GM19351 (cell line): ENCODE results near the gene DCHS2.

ENCODE experiments used
- ATAC-seq: cut with Tn5 transposase; IDR thresholded peaks from one replicate; pipeline ENCODE4 v1.9.1; 2021; ENCODE audit warnings: mild to moderate bottlenecking, moderate library complexity; ENCODE audit not compliant: unreplicated experiment

DCHS2 gene

DNA sequence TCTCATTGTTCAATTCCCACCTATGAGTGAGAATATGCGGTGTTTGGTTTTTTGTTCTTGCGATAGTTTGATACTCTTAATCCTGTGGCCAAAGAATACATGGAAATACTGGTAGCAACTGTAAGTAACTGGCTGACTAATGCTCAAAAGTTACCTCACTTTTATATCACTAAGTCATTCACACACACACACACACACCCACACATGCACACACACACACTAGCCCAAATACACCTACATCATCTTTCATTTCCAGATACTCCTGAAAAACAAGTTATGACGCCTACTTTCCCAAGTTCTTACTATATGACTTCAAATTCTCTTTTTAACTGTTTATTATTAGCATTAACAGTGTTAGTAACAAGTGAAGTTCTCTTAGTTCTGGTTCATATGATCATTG is 101.3 kb downstream of the DCHS2 start:
- no peak for ATAC-seq

DNA sequence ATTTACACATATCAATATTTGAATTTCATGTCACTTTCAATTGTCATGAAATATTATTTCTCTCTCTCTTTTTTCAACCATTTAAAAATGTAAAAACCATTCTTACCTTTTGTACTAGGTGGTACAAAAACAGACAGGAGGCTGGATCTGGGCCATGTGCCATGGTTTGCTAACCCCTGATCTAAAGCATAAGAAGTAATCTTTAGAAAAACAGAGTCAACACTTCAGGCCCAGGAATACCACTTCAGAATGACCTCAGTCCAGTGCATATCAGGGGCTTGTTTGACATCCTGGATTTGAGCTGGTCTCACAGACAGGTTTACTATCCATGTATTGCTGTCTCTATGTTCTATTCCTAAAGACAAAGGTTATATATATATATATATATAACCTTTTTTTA is 102.5 kb downstream of the DCHS2 start:
- no peak for ATAC-seq

DNA sequence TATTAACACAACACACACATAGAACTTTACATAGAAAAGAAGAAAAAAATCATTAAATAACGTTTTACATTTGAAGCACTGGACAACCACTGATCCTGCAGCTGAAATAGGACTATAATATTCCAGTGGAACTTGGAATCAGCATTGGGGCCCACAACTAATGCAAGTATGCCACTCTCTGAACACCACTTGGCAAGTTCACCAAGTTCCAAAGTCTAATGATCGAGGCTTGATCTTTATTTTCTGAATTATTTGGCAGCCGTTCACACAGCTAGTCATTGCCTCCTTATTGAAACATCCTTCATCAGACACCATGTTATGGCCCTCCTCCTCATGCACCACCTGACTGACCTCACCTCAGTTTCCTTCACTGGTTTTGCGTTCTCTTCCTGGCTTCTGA is 107.6 kb downstream of the DCHS2 start:
- ATAC-seq: no peak

DNA sequence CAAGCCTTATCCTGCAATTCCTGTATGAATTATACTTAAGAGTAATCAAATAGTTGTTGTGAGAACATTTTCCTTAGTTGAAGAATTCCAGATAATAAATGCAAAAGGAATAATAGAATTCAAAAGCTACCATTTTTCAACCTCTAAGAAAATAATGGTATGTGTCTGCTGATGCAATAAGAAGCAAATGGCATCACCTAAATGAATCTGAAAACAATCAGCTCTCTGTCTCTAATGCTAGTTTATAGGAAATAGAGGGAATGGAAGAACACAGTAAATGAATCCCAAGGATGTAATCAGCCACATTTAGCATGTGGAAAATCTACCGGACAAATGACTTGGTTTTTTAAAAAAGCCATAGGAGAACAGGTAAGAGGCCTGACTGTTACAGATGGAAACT is 115.1 kb downstream of the DCHS2 start:
- no peak for ATAC-seq

DNA sequence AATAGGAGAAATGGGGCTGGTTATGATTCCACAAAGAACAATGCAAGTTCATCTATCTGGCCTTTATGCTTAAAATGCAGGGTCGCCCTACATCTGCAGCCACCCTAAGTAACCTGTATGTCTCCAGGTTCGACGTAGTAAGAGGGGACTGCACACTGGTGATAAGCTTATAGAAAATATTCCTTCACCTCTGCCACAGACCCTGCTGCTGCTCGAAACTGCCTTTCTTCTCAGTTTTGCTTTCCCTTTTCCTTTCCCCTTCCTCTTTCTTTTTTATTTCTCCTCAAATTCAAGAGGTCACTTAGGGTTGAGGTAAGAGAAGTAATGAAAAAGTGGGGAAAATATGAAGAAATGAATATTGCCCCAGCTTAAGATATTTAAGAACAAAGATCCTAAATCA is 123.5 kb downstream of the DCHS2 start:
- peak; percentile 65 for ATAC-seq

DNA sequence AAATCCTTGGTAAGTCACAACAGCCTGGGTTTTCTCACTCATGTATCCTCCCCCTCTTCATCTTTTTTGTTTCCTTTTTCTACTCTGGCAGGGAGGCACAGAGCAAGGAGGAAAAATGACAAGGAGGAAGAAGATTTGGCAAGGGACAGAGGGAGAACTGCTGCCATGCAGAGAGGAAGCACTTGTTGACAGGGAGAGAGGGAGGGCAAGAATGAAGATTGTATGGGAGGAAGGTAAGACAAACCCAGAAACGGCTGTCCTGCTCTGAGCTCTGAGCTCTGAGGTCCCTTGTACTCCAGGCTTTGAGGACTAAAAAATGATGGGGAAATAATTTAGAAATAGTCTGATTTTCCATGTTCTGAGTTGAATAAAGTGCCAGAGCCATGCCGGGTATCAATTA is 123.9 kb downstream of the DCHS2 start:
- ATAC-seq: peak; percentile 31

DNA sequence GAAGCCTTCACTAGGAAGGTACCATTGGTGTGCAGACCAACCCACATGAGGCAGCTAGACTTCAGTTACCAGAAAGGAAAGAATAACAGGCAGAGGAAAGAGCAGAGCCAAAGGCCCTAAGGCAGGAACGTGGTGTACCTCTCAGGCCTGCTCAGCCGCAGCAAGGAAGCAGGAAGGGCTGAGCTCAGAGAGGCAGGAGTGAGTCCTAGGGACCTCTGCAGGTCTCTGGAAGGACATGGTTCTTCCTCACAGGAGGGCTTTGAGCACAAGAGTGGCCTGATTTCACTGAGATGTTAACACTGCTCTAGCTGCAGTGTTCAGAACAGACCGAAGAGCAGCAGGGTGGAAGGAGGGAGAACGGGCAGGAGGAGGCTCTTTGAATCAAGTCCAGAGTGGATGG is 124.6 kb downstream of the DCHS2 start:
- no peak for ATAC-seq

DNA sequence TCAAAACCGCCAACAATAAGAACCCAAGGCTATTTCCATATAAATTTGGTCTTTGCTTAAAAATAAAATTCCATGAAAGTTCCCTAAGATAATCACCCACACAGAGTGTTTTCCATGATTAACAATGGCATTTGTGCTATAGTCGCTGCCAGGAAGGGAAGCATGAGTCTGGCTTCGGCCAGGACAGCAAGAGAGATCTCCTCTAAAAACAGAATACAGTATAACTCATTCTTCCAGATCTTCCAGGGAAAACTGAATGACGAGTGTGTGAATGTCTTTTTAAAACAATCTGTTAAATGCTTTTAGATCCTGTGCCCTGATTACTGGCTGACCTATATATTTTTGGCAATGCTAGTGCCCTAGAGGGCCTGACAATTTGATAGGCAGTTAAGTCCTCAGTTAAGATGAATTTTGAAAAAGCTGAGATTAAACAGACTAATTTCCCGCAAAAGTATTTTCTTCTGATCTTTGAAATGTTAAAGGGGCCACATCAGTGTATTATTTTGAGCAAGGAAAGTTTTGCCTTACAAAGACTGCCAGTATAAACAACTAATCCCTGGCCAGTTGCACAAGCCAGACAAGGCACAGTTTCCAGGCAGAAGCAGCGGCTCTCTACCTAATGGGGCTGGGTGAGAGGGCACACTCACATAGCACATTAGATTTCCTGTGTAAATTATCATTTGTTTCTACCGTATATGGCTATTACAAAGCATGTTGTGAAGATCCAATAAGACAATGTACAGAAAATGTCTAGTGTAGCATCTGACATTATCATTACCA is 127.3 kb downstream of the DCHS2 start:
- ATAC-seq: no peak

DNA sequence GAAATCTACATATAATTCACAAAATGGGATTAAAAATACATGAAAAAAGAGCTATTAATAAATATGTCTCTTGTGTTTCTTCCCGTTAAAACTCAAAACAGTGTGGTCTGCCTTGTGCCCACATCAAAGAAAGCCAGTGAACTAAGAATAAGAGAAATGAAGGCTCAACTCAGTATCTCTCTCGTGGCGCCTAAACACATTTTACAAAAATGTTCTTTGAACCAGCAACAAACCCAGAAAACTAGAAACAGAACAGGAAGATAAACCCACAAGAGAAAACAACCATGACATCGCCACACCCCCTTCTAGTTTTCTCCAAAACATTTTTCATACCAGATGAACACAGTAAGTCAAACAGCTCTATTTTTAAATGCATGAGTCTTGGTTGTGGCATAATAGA is 130.1 kb downstream of the DCHS2 start:
- peak; percentile 78 for ATAC-seq

DNA sequence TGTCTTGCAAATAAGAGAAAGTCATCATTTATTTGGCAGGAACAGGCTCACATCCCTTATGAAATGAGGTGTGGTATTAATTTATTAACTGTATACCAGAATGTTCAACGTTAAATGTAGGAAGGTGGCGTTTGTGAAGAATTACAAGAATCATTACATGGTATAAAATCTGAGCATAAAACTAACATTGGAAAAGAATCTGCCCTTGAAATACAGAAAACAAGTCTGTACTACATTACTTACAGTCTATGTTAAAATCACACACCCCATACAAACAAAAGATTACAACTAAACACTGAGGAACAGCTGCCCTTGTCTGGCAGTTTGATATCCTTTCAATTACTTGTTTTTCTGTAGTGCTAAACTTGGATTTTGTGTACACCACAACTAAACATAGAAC is 131.1 kb downstream of the DCHS2 start:
- ATAC-seq: no peak

DNA sequence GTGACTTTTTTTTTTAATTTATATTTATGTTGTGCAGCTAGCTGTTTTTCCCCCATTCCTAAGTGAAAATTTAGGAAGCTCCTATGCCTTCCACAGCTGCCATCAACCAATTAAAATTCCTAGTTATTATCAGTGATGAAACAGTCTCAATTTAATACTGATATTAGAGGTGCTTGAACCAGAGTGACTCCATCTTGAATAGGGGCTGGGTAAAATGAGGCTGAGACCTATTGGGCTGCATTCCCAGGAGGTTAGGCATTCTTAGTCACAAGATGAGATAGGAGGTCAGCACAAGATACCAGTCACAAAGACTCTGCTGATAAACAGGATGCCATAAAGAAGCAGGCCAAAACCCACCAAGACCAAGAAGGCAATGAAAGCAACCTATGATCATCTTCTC is 136.7 kb downstream of the DCHS2 start:
- ATAC-seq: no peak

DNA sequence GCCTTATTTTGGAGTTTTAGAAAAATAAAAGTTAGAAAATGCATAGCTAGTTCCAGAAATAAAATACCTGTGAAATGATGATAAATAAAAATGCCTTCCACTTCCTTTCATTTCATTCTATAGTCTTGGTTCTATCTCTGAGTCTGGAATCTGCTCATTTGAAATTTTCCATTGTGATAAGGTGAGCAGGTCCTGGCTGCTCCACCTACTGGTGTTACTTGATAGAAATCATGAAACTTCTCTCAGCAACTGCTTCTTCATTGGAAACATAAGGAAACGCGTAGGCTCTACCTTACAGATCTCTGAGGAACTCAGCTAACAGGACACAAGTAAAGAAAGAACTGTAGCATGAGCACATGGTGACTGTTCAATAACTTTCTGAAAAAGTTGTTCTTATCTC is 141.8 kb downstream of the DCHS2 start:
- ATAC-seq: peak; percentile 54

DNA sequence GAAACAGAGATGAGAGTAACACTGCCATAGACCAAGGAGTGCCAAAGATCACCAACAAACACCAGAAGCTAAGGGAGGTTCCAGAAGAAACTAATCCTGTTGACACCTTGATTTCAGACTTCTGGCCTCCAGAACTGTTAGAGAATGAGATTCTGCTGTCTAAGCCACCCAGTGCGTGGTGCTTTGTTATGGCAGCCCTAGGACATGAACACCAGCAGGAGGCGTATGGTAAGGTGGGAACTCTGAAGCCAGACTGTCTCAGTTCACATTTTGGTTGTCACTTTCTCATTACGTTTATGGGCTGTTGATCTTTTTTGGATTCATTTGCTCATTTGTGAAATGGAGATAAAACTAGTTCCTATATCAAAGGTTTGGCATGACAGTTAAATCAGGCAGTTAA is 142.9 kb downstream of the DCHS2 start:
- ATAC-seq: no peak

DNA sequence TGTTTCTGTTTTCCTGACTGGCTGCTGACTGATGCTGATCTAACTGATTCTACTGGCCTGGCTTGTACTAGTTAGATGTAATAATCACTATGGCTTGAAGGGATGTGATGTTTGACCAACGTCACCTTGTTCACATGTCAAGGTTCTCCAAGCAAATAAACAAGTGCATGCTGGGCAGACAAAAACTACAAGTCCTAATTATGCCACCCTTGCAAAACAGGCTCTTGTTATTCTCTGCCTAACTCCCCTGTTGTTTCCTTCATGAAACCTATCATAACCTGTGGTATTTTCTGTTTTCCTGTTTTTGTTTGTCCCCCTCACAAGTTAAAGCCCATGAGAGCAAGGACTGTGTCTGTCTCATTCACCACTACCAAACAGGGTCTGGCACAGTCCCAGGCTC is 146.2 kb downstream of the DCHS2 start:
- ATAC-seq: no peak

DNA sequence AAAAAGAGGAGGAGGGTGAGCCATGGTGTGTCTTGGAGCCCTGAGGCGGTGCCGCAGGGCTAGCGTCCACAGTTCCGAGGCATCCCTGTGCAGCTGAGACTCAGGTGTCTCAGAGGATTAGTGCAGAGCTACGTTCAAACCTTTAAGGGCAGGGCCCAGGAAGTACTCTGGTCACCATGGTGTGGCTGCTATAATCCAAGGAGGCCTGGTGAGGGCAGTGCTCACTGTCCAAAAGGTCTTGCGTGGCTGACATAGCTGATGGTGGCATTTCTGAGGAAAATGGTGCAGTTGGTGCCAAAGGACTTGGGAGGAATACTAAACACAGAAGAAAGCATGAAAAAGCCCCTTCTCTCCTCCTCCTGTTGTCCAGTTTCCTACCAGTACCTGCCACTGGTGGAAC is 146.9 kb downstream of the DCHS2 start:
- peak; percentile 81 for ATAC-seq

DNA sequence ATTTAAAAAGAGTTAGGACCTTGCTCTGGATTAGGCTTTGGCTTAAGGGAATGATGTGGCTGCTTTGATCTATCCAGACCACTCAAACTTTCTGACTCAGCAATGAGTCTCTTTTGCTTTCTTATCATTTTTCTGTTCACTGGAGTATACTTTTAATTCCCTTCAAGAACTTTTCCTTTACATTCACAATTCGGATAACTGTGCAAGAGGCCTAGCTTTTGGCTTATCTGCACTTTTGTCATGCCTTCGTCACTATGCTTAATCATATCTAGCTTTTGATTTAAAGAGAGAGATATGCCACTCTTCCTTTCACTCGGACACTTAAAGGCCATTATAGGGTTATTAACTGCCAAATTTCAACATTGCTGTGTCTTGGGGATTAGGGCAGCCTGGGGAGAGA is 147.9 kb downstream of the DCHS2 start:
- ATAC-seq: no peak

DNA sequence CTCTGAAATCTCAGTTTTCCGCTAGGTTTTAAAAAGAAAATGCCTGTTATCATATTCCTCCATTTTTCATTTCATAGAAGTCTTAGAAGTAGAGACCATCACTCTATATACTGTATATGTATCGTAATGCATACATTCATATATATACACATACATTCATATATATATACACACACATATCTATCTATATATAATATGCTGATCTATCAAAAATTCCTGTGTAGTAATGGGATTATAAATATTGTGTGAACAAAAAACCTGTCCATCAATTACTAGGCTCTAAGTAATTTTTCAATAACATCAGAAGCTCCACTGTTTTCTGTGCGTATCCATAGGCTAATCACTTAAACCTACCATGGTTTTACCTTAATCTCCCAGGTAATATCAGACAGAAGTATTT is 150.2 kb downstream of the DCHS2 start:
- ATAC-seq: no peak

DNA sequence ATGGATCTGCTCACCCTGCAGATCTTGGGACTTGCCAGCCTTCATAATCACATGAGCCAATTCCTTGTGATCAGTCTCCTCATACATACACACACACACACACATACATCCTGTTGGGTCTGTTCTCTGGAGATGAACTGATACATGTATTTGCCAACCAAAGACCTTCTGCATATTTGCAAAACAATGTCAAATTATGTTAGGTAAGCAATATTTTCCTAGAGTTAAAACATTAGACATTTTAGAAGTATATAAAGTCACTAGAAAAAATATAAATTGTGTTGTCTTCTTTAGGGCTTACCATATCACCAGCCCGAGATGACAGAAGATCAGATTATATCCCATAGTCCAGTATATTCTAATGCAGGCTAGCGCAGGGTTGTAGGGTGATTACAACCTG is 156.0 kb downstream of the DCHS2 start:
- ATAC-seq: no peak

DNA sequence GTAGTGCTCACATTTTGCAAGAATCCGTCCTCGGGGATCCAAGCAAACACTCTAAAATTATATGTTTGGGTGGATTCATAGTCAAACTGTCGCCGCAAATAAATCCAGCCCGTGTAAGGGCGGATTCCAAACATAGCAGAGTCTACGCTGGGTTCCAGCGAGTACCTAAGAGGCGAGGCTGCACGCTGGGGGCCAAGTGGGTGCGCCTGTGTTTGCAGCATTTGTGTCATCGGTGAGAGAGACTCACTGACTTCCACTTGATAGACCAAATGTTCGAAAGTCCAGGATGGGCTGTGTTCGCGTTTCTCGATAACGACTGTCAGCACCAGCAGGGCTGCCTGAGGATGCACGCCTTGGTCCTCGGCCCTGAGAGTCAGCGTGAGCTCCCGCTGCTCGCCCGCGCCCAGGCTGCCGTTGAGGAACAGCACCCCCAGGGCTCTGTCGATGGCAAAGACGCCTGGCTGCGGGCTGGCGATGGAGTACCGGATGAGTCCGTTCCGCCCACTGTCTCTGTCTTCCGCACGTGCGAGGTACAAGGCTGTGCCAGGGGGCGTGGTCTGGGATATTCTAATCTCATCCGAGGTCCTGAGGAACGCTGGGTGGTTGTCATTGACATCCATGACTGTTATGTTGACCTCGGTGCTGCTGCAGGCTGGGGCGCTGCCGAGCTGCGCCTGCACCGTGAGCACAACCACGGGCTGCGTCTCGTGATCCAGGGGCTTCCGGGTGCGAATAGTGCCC is 158.7 kb downstream of the DCHS2 start:
- ATAC-seq: peak; percentile 85

DNA sequence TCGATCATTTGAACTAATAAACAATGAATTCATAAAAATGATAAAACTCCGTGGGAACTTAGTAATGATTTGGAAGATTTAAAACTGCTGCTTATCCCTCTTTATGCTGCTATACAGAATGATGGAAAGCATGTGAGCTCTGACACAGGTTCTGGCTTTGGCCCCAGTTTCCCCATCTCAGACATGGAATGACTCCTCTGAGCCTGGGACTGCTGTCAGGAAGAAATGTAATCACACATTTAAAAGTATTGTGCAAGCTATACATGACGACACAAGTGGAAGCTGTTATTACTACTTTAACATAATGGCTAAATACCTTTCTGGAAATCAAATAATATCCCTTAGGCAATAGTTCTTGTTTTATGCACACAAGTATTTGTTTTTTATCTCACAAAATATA is 161.7 kb downstream of the DCHS2 start:
- ATAC-seq: no peak

DNA sequence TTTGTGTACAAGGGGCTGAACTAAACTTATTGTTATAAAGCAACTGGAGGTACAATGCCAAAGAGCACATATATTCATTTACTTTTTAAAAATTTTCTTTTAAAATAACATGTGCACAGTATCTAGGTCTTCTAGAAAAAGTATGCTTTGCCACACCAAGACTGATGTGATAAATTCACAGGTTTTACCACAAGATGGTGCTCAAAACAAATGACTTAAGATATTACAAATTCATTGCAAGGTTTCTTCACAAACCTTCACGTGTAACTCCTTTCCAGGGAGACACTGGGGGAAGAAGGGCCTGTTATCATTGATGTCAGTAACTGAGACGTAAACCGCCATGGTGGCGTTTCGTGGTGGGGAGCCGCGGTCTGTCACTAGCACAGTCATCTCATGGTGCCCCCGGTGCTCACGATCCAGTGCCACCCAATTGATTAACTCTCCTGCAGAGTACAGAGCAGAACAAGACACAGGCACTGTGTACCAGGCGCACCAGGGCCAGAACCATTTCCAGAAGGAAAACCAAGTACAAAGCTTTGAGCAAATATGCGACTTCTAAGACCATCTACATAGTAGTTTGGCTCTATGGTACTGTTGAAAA is 162.2 kb downstream of the DCHS2 start:
- no peak for ATAC-seq

DNA sequence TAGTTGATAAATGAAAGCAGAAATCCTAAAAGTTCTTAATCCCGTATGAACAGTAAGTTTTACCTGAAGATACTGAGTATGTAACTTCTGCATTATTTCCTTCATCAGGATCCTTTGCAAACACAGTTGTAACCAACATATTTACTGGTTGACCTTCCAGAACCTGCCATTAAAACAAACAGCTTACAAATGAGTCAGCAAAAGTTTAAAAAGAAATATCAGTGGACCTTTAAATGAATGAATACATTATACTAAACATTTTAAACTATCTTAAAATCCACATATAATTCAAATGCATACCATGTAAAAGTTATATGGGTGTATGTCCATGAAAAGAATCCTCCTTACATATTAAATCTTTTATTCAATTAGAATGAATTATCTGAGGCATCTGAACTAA is 163.6 kb downstream of the DCHS2 start:
- no peak for ATAC-seq
